Measurements from ENCODE around the gene ELMO1.

Gene ELMO1

DNA sequence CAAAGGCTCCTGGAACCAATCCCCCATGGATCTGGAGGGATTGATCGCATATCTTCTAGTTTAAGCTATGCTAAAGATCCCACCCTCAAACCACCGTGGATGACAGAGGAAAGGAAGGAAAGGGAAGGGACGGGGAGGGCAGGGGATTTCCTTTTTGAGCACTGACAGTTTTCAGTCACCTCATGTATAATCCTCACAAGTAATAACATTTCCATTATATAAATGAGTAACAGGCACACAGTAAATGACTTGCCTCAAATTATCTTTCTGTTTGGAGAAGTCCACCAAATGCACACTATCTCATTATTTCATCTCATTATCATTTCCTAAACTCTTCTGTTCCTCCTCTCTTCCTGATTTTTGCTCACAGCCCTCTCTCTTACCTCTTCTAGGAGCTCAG lies 597.3 kb downstream of the ELMO1 start:
- no peak for DNase-seq

GRCh38 chr7:36847946-36848345 lies 600.7 kb downstream of the ELMO1 start:
- no peak for DNase-seq

DNA sequence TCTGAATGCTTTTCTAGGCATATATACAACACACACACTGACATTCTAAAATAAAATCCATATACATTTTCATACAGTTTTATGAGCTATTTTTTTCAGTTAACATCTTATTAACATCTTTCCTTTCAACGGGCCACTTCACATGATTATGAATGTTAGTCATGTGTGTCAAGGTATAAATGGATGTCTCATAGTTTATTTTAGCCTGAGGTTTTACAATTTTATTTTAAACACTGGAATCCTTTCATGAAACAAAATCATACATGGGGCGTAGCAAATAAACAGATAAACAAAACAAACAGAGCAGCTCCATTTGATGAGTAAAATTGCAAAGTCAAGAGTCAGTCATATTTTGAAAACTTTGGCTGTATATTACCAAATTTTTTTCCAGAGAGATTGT lies 604.3 kb downstream of the ELMO1 start:
- no peak for DNase-seq

- DNase-seq = no peak
These were observed 607.8 kb downstream of the ELMO1 start for GRCh38 chr7:36840904-36841303.

DNA sequence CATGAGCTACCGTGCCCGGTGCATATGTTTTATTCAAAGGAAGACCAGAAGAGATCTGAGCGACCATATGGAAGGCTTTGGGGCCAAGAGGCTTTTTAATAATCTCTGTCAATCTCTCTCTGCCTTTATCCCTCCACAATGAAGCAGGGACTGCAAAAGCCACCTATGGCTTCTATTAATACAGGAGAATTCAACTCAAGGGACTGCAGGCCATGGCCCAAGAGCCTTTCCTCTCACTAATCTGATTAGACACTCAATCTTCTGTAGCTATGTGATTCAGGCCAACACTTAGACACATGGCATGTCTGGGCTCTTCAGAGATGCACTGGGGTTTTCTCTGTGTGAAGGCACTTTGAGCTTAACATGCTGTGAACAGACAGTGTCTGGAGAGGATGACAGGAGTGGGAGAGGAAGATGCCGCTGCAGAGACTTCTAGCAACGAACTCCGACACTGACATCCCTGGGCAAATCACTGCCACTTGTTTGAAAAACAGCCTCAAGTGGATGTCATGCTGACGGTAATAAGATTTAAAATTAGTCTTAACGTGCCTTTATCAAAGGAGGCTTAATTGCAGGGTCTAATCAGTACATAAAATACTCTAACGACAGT lies 609.9 kb downstream of the ELMO1 start:
- DNase-seq = no peak

GRCh38 chr7:36831049-36831448 lies 617.6 kb downstream of the ELMO1 start:
- DNase-seq = no peak

- no peak for DNase-seq
These were observed 620.6 kb downstream of the ELMO1 start for GRCh38 chr7:36827726-36828703.

GRCh38 chr7:36825501-36825900 lies 623.2 kb downstream of the ELMO1 start:
- no peak for DNase-seq

DNA sequence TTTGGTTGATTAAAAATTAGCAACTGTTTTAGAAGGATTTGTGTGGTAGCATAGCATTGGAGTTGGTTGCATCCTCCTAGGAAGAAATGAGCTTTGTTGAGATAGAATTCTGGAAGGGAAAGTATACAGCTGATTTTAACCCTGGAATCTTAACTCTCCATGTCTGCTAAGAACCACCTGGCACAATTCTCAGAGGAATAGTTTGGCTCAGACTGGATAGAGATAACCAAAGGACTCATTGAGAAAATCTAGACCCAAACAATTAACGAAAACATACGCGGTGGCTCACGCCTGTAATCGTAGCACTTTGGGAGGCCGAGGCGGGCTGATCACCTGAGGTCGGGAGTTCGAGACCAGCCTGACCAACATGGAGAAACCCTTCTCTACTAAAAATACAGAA lies 625.3 kb downstream of the ELMO1 start:
- no peak for DNase-seq

- no peak for DNase-seq
These were observed 627.0 kb downstream of the ELMO1 start for GRCh38 chr7:36821617-36822016.

DNA sequence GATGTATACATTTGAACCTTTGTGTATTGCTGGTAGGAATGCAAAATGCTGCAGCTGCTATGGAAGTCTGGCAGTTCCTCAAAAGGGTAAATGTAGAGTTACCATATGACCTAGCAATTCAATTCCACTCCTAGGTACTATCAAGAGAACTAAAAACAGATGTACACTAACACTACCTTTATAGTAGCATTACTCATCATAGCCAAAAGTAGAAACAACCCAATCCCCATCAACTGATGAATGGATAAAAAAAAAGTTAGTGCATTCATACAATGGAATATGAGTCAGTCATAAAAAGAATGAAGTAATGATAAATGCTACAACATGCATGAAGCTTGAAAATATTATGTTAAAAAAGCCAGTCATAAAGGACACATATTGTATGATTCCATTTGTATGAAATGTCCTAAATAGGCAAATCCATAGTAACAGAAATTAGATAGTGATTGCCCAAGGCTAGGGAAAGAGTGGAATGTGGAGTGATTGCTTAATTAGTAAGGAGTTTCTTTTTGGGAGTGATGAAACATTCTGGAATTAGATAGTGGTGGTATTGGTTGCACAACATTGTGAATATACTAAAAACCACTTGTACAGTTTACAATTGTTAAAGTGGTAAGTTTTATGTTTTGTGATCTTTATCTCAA lies 628.0 kb downstream of the ELMO1 start:
- no peak for DNase-seq

GRCh38 chr7:36819639-36820038 lies 629.0 kb downstream of the ELMO1 start:
- no peak for DNase-seq

DNA sequence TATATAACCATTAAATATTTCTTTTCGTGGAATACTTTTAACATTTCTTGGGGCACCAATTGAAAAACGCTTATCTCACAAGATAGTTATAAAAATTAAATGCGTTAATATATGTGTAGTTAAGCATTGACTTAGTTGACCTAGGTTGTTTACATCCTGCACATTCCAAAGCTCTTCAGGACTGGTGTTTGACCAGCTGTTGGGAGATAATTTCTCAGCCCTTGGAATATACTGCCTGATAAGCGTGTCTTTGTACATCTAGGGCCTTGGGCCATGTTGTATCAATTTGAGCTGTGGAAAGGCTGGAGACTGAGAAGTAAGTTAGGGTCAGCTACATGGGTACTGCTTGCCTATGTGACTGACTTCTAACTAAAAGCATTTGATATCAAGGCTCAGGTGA lies 634.4 kb downstream of the ELMO1 start:
- no peak for DNase-seq

- DNase-seq = no peak
These were observed 636.9 kb downstream of the ELMO1 start for GRCh38 chr7:36811807-36812206.

DNA sequence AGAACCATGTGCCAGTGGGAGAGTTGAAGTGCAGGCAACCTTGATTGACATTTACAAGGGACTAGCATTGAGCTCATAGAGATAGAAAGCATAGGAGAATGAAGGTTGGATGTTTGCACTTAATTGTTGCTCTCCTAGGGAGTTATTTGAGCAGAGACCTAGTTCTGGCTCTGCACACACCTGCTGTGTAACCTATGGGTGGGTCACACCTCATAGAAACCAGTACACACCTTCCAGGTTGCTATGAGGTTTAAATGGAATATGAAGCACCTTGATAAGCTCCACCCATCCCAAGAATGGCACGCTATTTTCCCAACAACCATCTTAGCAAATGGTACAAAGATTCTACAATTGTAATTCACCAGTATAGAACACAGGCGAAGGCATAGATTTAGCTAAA lies 638.2 kb downstream of the ELMO1 start:
- no peak for DNase-seq

- DNase-seq = no peak
These were observed 638.6 kb downstream of the ELMO1 start for GRCh38 chr7:36810032-36810431.

GRCh38 chr7:36809510-36809909 lies 639.2 kb downstream of the ELMO1 start:
- DNase-seq = no peak

DNA sequence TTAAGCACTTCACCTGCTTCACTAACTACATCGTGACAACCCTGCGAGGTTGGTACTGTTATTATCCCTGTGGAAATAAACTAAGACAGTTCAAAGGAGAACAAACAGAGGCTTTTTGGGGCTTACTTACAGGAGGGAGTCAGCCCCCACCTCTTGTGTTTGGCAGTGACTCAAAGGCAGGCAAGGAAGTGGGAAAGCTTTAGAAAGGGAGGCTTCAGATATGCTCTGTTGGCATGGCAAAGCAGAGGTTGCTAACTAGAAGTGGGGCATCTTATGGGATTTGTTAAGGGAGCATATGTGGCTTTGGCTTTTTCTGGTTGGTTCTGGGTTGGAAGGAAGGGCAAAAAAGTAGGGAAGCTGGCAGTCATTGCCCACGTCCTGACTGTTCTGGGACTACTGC lies 639.6 kb downstream of the ELMO1 start:
- no peak for DNase-seq

DNA sequence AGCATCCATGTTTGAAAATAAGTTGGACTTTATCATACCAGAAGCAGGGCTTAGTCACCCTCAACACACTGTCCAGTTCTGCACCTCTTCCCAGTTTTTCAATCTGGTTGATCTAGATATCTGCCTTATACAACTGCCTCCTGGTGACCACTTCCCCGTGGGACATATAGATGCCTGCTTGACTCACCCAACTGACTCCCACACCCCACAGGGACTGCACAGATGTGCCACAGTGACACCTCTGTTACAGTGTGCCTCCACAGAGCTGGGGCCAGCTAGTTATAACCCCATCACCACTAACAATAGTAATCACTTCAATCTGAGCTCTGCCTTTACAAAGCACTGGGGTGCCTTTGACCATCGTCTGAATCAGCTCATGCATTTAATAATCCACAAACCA lies 641.8 kb downstream of the ELMO1 start:
- no peak for DNase-seq

Measured in activated CD4-positive, alpha-beta T cell treated with anti-CD3 and anti-CD28 coated beads for 1 hour (primary cell).